WTC11 (cell line): ENCODE data around the gene ZC3H7B. TPM values are rescaled to one million over a fixed set of nuclear protein-coding genes. Genes with fewer than 3 reads are reported as not detected.
A peak's percentile ranks its signal among the peaks of the same experiment; 100 is the strongest.

ENCODE experiments used
- EMX1 ChIP-seq: fragments of 250-450 bp; sonication (Bioruptor Pico); IDR thresholded peaks from 2 replicates; pipeline ENCODE4 v1.8.0; 2021; ENCODE audit warnings: mild to moderate bottlenecking
- ESRRA ChIP-seq: sonication (generic); formaldehyde crosslinking; IDR thresholded peaks from 2 replicates; pipeline ENCODE4 v1.8.1; 2022; ENCODE audit warnings: mild to moderate bottlenecking, missing genetic modification reagents, borderline replicate concordance
- HMGA2 ChIP-seq: fragments of 250-450 bp; sonication (Bioruptor Pico); IDR thresholded peaks from 2 replicates; pipeline ENCODE4 v1.4.0; 2021; ENCODE audit warnings: mild to moderate bottlenecking, moderate library complexity
- NFYB ChIP-seq: sonication (generic); formaldehyde crosslinking; conservative IDR thresholded peaks from 2 replicates; pipeline ENCODE4 v1.8.0; 2022; ENCODE audit warnings: low read depth, missing genetic modification reagents
- PRRX2 ChIP-seq: fragments of 250-450 bp; sonication (Bioruptor Pico); IDR thresholded peaks from 2 replicates; pipeline ENCODE4 v1.8.0; 2021; ENCODE audit warnings: mild to moderate bottlenecking
- RELA ChIP-seq: sonication (generic); formaldehyde crosslinking; IDR thresholded peaks from 2 replicates; pipeline ENCODE4 v1.8.1; 2022; ENCODE audit warnings: missing genetic modification reagents, mild to moderate bottlenecking, borderline replicate concordance
- TEAD1 ChIP-seq: sonication (generic); formaldehyde crosslinking; IDR thresholded peaks from 2 replicates; pipeline ENCODE4 v1.8.0; 2022; ENCODE audit warnings: mild to moderate bottlenecking, missing genetic modification reagents
- TEAD4 ChIP-seq: sonication (generic); formaldehyde crosslinking; IDR thresholded peaks from 2 replicates; pipeline ENCODE4 v1.8.0; 2022; ENCODE audit warnings: mild to moderate bottlenecking, missing genetic modification reagents
- ZNF138 ChIP-seq: sonication (generic); formaldehyde crosslinking; conservative IDR thresholded peaks from 2 replicates; pipeline ENCODE4 v1.8.1; 2022; ENCODE audit warnings: mild to moderate bottlenecking, moderate library complexity, missing genetic modification reagents
- ZNF396 ChIP-seq: fragments of 250-450 bp; sonication (Bioruptor Pico); IDR thresholded peaks from 2 replicates; pipeline ENCODE4 v1.8.0; 2021; ENCODE audit warnings: mild to moderate bottlenecking, moderate library complexity, borderline replicate concordance
- total RNA-seq: library from RNA; stranded (reverse); gene quantifications from 3 replicates; pipeline ENCODE4 v1.2.3, GENCODE V29; 2021
- TF ChIP-seq, protein P1 (sequence below): fragments of 200-600 bp; IDR thresholded peaks from 2 replicates; pipeline ENCODE4 v1.8.0; 2022; ENCODE audit warnings: antibody characterized with exemption
- TF ChIP-seq, protein P2 (sequence below): fragments of 250-450 bp; sonication (Bioruptor Pico); IDR thresholded peaks from 2 replicates; pipeline ENCODE4 v1.8.0; 2021; ENCODE audit warnings: mild to moderate bottlenecking
- TF ChIP-seq, protein P3 (sequence below): fragments of 250-450 bp; sonication (Bioruptor Pico); IDR thresholded peaks from 2 replicates; pipeline ENCODE4 v1.9.0; 2021; ENCODE audit warnings: mild to moderate bottlenecking
- TF ChIP-seq, protein P4 (sequence below): sonication (generic); formaldehyde crosslinking; conservative IDR thresholded peaks from 2 replicates; pipeline ENCODE4 v1.8.1; 2023; ENCODE audit warnings: mild to moderate bottlenecking, low read depth, missing genetic modification reagents, moderate library complexity
- TF ChIP-seq, protein P5 (sequence below): fragments of 250-450 bp; sonication (Bioruptor Pico); conservative IDR thresholded peaks from 2 replicates; pipeline ENCODE4 v1.9.0; 2021; ENCODE audit warnings: mild to moderate bottlenecking
- TF ChIP-seq, protein P6 (sequence below): sonication (generic); formaldehyde crosslinking; IDR thresholded peaks from 2 replicates; pipeline ENCODE4 v1.8.0; 2022; ENCODE audit warnings: mild to moderate bottlenecking, missing genetic modification reagents
- TF ChIP-seq, protein P7 (sequence below): sonication (generic); formaldehyde crosslinking; IDR thresholded peaks from 2 replicates; pipeline ENCODE4 v1.8.1; 2023; ENCODE audit warnings: mild to moderate bottlenecking, moderate library complexity, missing genetic modification reagents
- TF ChIP-seq, protein P8 (sequence below): sonication (generic); formaldehyde crosslinking; IDR thresholded peaks from 2 replicates; pipeline ENCODE4 v1.8.1; 2022; ENCODE audit warnings: missing genetic modification reagents, borderline replicate concordance
- TF ChIP-seq, protein P9 (sequence below): sonication (generic); formaldehyde crosslinking; IDR thresholded peaks from 2 replicates; pipeline ENCODE4 v1.8.0; 2023; ENCODE audit warnings: mild to moderate bottlenecking, missing genetic modification reagents

ZC3H7B gene
- total RNA-seq, 1 experiment from 2014 or later: 64.7 TPM

DNA sequence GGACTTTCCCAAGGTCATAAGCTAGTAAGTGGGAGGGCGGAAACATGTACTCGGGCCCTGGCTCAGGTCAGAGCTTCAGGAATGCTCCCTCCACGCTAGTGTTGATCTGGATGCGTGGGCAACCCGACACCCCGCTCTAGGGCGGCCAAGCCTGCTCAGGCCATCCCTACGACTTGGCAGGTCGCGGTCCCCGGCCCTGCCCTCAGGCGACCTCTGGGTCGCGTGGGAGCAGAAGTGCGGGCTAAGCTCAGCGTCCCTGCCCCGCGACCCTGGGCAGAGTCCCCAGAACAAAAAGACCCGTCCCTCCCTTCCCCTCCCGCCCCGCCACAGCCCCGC lies 79.6 kb downstream of the ZC3H7B start (continued):
- TF ChIP-seq ESRRA (no peak), TEAD1 (CRISPR knock-in tag) (no peak), PRRX2 (CRISPR knock-in tag) (no peak), RELA (CRISPR knock-in tag) (no peak), TEAD4 (CRISPR knock-in tag) (no peak), ZNF396 (CRISPR knock-in tag) (no peak), HMGA2 (CRISPR knock-in tag) (no peak), NFYB (no peak), ZNF138 (CRISPR knock-in tag) (no peak), EMX1 (0 out of 2 replicates have a peak, but pooled peaks have one; percentile 27)
- TF ChIP-seq, protein P1, sequence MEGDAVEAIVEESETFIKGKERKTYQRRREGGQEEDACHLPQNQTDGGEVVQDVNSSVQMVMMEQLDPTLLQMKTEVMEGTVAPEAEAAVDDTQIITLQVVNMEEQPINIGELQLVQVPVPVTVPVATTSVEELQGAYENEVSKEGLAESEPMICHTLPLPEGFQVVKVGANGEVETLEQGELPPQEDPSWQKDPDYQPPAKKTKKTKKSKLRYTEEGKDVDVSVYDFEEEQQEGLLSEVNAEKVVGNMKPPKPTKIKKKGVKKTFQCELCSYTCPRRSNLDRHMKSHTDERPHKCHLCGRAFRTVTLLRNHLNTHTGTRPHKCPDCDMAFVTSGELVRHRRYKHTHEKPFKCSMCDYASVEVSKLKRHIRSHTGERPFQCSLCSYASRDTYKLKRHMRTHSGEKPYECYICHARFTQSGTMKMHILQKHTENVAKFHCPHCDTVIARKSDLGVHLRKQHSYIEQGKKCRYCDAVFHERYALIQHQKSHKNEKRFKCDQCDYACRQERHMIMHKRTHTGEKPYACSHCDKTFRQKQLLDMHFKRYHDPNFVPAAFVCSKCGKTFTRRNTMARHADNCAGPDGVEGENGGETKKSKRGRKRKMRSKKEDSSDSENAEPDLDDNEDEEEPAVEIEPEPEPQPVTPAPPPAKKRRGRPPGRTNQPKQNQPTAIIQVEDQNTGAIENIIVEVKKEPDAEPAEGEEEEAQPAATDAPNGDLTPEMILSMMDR: no peak
- TF ChIP-seq, protein P2, sequence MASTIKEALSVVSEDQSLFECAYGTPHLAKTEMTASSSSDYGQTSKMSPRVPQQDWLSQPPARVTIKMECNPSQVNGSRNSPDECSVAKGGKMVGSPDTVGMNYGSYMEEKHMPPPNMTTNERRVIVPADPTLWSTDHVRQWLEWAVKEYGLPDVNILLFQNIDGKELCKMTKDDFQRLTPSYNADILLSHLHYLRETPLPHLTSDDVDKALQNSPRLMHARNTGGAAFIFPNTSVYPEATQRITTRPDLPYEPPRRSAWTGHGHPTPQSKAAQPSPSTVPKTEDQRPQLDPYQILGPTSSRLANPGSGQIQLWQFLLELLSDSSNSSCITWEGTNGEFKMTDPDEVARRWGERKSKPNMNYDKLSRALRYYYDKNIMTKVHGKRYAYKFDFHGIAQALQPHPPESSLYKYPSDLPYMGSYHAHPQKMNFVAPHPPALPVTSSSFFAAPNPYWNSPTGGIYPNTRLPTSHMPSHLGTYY: no peak
- TF ChIP-seq, protein P3, sequence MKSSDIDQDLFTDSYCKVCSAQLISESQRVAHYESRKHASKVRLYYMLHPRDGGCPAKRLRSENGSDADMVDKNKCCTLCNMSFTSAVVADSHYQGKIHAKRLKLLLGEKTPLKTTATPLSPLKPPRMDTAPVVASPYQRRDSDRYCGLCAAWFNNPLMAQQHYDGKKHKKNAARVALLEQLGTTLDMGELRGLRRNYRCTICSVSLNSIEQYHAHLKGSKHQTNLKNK (CRISPR knock-in tag): no peak
- TF ChIP-seq, protein P4, sequence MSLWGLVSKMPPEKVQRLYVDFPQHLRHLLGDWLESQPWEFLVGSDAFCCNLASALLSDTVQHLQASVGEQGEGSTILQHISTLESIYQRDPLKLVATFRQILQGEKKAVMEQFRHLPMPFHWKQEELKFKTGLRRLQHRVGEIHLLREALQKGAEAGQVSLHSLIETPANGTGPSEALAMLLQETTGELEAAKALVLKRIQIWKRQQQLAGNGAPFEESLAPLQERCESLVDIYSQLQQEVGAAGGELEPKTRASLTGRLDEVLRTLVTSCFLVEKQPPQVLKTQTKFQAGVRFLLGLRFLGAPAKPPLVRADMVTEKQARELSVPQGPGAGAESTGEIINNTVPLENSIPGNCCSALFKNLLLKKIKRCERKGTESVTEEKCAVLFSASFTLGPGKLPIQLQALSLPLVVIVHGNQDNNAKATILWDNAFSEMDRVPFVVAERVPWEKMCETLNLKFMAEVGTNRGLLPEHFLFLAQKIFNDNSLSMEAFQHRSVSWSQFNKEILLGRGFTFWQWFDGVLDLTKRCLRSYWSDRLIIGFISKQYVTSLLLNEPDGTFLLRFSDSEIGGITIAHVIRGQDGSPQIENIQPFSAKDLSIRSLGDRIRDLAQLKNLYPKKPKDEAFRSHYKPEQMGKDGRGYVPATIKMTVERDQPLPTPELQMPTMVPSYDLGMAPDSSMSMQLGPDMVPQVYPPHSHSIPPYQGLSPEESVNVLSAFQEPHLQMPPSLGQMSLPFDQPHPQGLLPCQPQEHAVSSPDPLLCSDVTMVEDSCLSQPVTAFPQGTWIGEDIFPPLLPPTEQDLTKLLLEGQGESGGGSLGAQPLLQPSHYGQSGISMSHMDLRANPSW (CRISPR knock-in tag): no peak
- TF ChIP-seq, protein P5, sequence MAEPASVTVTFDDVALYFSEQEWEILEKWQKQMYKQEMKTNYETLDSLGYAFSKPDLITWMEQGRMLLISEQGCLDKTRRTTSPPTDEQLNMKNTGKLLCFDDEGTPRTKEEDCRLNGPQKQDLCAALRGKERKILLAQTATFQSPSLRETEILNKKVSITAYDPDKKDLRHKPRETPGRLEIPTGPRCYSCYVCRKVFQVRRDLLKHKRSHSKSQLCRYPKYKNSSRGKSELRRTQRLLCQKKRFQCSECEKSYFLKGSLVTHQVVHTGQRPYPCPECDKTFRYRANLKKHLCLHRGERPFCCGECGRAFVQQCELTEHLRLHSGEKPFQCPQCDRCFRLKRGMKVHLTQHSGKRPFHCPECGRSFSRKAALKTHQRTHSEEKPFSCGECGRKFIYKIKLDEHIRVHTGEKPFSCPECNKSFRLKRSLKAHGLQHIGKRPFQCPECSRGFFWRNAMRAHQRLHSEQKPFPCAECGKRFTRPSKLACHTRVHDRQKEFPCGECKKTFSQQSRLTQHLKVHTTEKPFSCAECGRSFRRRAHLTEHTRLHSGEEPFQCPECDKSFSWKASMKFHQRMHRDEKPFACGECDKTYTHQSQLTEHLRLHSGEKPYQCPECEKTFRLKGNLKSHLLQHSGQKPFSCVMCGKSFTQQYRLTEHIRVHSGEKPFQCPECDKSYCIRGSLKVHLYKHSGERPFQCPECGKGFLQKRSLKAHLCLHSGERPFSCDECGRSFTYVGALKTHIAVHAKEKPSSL: no peak
- TF ChIP-seq, protein P6, sequence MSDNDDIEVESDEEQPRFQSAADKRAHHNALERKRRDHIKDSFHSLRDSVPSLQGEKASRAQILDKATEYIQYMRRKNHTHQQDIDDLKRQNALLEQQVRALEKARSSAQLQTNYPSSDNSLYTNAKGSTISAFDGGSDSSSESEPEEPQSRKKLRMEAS (CRISPR knock-in tag): peak; percentile 7
- TF ChIP-seq, protein P7, sequence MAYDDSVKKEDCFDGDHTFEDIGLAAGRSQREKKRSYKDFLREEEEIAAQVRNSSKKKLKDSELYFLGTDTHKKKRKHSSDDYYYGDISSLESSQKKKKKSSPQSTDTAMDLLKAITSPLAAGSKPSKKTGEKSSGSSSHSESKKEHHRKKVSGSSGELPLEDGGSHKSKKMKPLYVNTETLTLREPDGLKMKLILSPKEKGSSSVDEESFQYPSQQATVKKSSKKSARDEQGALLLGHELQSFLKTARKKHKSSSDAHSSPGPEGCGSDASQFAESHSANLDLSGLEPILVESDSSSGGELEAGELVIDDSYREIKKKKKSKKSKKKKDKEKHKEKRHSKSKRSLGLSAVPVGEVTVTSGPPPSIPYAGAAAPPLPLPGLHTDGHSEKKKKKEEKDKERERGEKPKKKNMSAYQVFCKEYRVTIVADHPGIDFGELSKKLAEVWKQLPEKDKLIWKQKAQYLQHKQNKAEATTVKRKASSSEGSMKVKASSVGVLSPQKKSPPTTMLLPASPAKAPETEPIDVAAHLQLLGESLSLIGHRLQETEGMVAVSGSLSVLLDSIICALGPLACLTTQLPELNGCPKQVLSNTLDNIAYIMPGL (CRISPR knock-in tag): no peak
- TF ChIP-seq, protein P8, sequence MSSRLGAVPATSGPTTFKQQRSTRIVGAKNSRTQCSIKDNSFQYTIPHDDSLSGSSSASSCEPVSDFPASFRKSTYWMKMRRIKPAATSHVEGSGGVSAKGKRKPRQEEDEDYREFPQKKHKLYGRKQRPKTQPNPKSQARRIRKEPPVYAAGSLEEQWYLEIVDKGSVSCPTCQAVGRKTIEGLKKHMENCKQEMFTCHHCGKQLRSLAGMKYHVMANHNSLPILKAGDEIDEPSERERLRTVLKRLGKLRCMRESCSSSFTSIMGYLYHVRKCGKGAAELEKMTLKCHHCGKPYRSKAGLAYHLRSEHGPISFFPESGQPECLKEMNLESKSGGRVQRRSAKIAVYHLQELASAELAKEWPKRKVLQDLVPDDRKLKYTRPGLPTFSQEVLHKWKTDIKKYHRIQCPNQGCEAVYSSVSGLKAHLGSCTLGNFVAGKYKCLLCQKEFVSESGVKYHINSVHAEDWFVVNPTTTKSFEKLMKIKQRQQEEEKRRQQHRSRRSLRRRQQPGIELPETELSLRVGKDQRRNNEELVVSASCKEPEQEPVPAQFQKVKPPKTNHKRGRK (CRISPR knock-in tag): no peak
- TF ChIP-seq, protein P9, sequence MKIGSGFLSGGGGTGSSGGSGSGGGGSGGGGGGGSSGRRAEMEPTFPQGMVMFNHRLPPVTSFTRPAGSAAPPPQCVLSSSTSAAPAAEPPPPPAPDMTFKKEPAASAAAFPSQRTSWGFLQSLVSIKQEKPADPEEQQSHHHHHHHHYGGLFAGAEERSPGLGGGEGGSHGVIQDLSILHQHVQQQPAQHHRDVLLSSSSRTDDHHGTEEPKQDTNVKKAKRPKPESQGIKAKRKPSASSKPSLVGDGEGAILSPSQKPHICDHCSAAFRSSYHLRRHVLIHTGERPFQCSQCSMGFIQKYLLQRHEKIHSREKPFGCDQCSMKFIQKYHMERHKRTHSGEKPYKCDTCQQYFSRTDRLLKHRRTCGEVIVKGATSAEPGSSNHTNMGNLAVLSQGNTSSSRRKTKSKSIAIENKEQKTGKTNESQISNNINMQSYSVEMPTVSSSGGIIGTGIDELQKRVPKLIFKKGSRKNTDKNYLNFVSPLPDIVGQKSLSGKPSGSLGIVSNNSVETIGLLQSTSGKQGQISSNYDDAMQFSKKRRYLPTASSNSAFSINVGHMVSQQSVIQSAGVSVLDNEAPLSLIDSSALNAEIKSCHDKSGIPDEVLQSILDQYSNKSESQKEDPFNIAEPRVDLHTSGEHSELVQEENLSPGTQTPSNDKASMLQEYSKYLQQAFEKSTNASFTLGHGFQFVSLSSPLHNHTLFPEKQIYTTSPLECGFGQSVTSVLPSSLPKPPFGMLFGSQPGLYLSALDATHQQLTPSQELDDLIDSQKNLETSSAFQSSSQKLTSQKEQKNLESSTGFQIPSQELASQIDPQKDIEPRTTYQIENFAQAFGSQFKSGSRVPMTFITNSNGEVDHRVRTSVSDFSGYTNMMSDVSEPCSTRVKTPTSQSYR: no peak
